COR-L47 (cell line): Measurements from ENCODE around the gene DTNBP1.

ENCODE experiments used
- DNase-seq: peaks from one replicate; lab custom pipeline; 2025; lab: John Stamatoyannopoulos, UW

The DTNBP1 gene

GRCh38 chr6:15533379-15534026 is 129.3 kb downstream of the DTNBP1 start:
- DNase-seq, result no peak

GRCh38 chr6:15531973-15532372 is 130.9 kb downstream of the DTNBP1 start:
- DNase-seq, result no peak

- no peak for DNase-seq
Observed at GRCh38 chr6:15530411-15530810, 132.4 kb downstream of the DTNBP1 start.

GRCh38 chr6:15528870-15529269 is 134.0 kb downstream of the DTNBP1 start:
- no peak for DNase-seq

GRCh38 chr6:15527838-15528617 is 134.8 kb downstream of the DTNBP1 start:
- no peak for DNase-seq

GRCh38 chr6:15526212-15526701 is 136.6 kb downstream of the DTNBP1 start:
- DNase-seq, result no peak

- no peak for DNase-seq
Observed at GRCh38 chr6:15524861-15525401, 137.9 kb downstream of the DTNBP1 start.

GRCh38 chr6:15523679-15524630 is 138.9 kb downstream of the DTNBP1 start:
- no peak for DNase-seq

- no peak for DNase-seq
Observed at GRCh38 chr6:15522856-15523529, 139.8 kb downstream of the DTNBP1 start.

- DNase-seq, result no peak
Observed at GRCh38 chr6:15522427-15522826, 140.4 kb downstream of the DTNBP1 start.

GRCh38 chr6:15522026-15522425 is 140.8 kb downstream of the DTNBP1 start:
- DNase-seq, result no peak

GRCh38 chr6:15521582-15521981 is 141.2 kb downstream of the DTNBP1 start:
- no peak for DNase-seq

- DNase-seq, result no peak
Observed at GRCh38 chr6:15520626-15521203, 142.1 kb downstream of the DTNBP1 start.

- no peak for DNase-seq
Observed at GRCh38 chr6:15519681-15520080, 143.1 kb downstream of the DTNBP1 start.

- DNase-seq, result no peak
Observed at GRCh38 chr6:15518878-15519277, 143.9 kb downstream of the DTNBP1 start.

- no peak for DNase-seq
Observed at GRCh38 chr6:15518057-15518456, 144.8 kb downstream of the DTNBP1 start.

GRCh38 chr6:15517600-15517999 is 145.2 kb downstream of the DTNBP1 start:
- no peak for DNase-seq

GRCh38 chr6:15516923-15517560 is 145.8 kb downstream of the DTNBP1 start:
- no peak for DNase-seq

- DNase-seq, result no peak
Observed at GRCh38 chr6:15516378-15516777, 146.4 kb downstream of the DTNBP1 start.

- DNase-seq, result no peak
Observed at GRCh38 chr6:15515660-15516375, 147.0 kb downstream of the DTNBP1 start.
